Measurements from ENCODE around the gene ABHD12.
"Not testable (repeated sequence)": the region's sequence is repeated elsewhere in the genome, so short reads cannot be mapped to it uniquely, and the experiment has no call there.

The ABHD12 gene

DNA sequence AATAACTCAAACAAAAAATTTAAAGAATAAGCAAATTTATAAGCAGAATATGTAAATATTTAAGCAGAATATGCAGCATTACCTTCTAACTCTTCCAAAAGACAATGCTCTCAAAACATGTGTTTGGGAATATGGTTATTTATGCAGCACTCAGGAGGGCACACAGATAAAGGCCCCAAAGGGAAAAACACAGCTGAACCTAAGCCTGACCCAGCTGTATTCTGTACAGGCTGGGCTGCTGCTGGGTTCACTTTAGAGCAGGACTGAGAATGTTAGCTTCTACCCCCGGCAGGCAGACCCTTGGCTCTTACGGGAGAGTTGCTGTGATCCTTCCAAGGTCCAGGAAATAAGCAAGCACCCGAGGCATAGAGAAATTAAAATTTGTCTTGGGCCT, 37.3 kb downstream of the ABHD12 start:
- no peak for DNase-seq

GRCh38 chr20:25352746-25353145, 37.9 kb downstream of the ABHD12 start:
- DNase-seq: no peak

GRCh38 chr20:25351024-25351360, 39.6 kb downstream of the ABHD12 start:
- no peak for DNase-seq

DNA sequence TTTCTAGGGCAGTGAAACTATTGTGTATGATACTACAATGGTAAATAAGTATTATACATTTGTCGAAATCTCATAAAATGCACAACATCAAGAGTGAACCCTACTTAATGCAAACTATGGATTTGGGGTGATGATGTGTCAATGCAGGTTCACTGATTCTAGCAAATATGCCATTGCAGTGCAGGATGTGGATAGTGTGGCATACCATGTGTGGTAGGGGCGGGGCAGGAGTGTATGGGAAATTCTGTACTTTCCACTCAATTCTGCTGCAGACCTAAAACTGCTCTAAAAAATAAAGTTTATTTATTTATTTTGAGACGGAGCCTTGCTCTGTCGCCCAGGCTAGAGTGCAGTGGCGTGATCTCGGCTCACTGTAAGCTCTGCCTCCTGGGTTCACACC, 44.3 kb downstream of the ABHD12 start:
- DNase-seq: no peak

DNA sequence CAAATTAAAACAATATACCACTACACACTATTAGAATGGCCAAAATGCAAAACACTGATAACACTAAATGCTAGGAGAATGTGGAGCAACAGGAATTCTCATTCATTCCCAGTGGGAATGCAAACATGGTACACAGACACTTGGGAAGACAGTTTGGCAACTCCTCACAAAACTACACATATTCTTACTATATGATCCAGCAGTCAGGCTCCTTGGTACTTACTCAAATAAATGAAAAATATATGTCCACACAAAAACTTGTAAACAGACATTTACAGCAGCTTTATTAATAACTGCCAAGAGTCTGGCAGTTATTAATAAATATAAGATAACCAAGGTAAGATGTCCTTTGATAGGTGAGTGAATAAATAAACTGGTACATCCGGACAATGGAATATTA, 44.9 kb downstream of the ABHD12 start:
- DNase-seq: no peak

DNA sequence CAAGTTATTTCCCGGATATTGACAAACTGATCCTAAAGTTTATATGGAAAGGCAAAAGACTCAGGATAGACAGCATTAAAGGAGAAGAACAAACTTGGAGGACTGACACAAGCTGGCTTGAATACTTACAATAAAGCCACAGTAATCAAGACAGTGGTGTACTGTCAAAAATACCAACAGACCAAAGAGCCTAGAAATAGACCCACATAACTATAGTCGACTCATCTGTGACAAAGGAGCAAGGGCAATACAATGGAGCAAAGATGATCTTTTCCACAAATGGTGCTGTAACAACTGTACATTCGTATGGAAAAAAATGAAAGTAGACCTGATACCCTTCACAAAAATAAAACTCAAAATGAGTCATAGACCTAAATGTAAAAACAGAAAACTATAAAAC, 46.0 kb downstream of the ABHD12 start:
- DNase-seq: no peak

GRCh38 chr20:25341716-25342680, 48.6 kb downstream of the ABHD12 start:
- DNase-seq: no peak

- DNase-seq: no peak
Measured at GRCh38 chr20:25340380-25340779, 50.3 kb downstream of the ABHD12 start.

- no peak for DNase-seq
Measured at GRCh38 chr20:25339608-25340007, 51.0 kb downstream of the ABHD12 start.

DNA sequence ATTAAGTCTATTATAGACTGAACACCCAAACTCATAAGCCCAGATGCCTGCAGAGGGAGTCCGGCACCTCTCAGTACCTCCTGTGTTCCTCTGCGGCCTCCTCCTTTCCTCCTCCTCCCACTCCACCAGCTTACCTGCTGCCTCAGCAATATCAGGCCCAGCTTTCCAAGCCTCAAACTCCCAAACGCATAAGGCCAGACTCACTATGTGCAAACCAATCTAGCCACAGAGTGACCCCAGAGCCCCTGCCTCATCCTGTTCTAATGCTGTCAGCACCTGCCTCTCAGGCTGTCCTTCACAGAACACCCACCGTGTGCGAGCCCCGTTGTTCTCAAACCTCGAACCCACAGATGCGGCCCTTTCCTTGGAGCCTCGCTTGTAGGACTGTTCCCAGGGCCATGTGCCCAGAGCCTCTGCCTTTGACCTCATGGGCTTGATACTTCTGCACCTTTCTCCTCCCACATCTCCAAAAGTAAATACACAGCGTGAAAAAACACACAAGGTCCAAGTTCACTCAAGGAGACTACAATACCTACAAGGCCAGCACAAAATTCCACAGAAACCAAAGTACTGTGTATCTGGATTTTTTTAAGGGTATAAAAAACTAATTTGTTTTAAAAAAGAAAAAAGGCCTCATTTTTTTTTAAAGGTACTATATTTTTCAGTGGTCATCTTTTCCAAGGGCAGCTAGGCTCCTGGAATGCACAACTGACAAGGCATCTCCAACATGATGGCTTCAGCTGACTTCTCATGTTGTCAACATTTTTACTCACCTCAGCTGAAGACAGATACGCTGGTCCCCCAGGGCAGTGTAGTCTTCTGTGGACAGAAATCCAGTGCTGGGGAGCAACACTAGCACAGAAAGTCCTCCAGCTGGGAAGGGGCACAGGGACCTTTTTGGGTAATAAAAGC, 52.3 kb downstream of the ABHD12 start:
- no peak for DNase-seq

DNA sequence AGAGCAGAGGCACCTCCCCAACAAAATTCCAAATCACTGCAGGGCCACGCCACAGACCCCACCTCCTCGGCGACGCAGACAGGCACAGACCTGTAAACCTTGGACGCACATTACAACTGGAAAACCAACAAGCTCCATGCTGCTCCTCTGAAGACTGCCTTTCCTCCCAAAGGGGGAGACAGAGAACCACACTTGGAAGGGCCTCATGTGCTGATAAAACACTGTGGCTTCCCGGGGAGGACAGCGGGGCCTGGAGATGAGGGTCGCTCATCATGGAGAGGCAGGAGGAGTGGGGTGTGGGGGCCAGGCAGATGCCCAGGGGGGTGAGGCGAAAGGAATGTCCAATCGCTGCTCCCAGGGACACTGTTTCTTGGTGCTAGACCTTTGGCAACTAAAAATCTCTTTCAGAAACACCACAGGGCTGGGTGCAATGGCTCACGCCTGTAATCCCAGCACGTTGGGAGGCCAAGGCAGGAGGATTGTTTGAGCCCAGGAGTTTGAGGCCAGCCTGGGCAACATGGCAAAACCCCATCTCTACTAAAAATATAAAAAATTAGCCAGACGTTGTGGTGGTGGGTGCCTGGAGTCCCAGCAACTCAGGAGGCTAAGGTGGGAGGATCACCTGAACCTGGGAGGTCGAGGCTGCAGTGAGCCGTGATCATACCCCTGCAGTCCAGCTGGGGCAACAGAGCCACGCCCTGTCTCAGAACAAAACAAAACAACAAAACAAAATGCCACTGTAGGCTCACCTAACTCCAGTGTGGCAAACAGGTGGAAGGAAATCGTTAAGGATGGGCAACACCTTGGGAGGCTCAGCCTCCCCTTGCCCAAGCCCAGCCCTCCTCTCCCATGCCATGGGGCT, 53.8 kb downstream of the ABHD12 start:
- DNase-seq: no peak

GRCh38 chr20:25334972-25335371, 55.7 kb downstream of the ABHD12 start:
- not testable (repeated sequence) for DNase-seq

DNA sequence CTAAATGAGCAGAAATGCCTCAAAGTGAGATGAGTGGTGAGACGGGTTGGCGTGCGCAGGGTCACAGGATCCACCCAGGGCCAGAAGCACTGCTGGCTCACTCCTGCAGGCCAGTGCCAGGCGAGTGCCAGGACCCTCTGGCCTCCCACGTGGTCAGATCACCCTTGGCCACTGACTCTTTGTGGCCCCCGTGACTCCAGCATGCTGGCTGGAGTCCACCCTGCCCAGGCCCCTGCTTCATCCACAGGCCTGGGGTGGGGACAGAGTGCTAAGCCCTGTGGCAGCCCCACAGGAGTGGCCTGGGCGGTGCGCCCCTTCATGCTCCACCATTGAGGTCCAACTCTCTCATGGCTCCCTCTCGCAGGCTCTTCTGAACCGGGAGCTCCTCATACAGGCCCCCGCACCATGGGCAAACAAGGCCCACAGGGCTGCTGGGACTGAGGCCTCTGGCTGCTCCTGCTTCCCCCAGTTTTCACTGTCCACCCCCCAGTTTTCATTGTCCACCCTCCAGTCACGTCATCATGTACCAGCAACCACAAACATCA, 61.6 kb downstream of the ABHD12 start:
- DNase-seq: no peak

DNA sequence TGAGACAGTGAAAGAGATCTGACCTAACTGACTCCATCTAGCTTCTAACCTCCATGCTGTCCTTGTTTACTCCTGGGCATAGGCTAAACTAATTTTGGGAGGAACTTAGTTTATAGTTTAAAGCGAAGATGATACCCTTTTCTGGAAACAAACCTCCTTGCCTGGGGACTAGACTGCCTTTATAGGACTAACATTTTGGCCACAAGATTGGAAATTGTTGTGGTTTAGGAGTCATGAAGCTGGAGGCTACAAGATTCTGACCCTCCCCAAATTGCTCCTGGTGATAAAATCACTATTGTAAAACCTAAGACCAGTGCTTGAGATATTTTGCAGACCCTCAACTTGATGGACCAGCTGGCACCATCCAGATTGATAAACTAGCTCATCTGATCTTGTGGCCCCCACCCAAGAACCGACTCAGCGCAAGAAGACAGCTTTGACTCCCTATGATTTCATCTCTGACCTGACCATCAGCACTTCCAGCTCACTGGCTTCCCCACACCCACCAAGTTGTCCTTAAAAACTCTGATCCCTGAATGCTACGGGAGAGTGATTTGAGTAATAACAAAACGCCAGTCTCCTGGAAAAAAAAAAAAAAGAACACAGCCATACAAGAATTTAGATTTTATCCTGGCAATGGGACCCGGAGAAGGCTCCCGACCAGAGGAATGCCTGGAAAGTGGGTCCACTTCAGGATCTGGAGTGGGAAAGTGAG, 63.0 kb downstream of the ABHD12 start:
- no peak for DNase-seq

DNA sequence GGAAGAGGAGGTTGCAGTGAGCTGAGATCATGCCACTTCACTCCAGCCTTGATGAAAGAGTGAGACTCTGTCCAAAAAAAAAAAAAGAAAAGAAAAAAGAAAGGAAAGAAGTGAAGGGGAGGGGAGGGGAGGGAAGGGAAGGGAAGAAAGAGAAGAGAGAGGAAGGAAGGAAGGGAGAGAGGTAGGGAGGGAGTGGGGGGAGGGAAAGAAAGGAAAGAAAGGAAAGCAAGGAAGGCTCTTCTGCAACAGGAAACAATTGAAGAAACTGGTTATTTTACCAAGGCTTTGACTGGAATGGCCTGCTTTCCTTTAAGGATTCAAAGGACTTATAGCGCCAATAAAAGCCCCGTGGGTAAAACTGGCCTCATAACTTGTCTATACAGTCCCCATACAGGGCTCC, 64.6 kb downstream of the ABHD12 start:
- no peak for DNase-seq

- DNase-seq: no peak
Measured at GRCh38 chr20:25325073-25325472, 65.6 kb downstream of the ABHD12 start.

GRCh38 chr20:25324412-25324811, 66.2 kb downstream of the ABHD12 start:
- peak in 1 of 2 donors; percentile 21 for DNase-seq

DNA sequence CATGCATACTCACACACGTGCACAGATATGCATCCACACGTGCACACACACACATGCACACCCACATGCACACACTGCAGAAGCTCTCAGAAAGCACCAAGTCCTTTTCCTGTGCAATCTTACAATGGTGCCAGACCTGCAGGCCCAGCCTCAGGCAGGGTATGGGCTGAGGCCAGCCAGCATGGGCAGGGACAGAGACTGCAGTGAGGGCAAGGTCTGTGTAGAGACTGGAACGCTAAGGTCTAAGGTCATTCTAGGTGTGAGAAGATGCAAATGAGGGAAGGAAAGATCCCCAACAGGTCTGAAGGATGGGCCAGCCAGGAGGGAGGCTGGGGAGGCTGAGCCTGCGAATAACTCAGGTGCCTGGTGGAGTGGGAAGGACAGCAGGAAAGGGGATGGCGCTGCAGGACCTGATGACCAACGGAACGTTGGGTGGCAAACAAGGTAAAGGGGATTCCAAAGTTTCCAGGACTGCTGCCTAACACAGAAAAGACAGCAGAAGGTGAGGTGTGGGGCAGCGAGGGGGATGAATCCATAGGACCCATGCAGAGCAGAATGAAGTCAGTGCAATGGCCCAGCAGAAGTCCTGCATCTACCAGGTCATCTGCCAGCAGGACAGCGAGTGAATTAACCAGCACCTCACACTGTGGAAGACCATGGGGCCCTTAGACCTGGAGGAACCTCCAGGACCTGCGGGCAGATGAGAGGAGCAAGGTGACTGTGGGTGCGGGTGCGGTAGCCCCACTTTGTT, 67.0 kb downstream of the ABHD12 start:
- DNase-seq: no peak

DNA sequence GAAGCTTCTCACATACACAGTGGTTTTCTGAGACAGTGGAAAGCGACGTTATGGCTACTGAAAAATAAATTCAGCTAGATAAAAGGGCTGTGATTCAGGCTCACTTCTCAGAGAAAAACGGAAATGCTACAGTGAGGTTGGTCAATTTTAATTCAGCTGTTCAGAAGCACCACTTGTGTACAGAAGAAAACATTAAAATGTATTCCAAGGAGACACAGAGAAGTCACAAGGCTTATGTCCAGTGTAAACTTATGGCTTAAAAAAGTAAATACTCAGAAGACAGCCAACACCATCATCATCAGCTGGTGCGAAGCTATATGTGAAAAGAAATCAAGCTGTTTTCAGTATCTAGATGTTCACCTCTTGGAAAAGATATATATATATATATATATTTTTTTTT, 68.6 kb downstream of the ABHD12 start:
- DNase-seq: no peak

DNA sequence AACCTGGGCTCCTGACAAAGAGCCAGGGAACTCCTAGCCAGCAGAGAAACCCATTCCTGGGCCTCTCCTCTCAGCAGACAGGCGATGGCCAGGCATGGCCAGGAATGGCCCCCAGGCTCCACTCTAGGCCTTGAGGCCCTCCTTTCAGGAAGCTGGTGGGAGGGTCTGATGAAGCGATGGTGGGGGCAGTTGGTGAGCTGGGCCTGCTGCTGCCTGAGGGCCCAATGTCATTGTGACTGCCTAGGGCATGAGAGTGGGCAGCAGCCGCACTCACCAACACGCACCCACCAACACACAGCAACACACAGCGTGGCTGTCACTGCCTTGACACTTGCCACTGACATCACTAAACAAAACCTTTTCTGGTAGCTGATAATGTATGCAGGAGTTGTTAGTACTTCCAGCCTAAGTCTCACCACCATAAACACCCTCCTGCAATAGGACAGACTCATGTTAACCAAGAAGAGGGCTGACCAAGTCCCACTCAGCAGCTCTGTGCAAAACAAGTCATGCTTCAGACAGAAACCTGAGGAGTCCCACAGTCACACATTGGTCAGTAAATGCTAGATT, 69.3 kb downstream of the ABHD12 start:
- no peak for DNase-seq

Data from bone marrow (tissue), 2 donors.